SKM-1 (cell line): ENCODE data around the gene EYA2.

ENCODE experiments used
- DNase-seq: peaks from one replicate; lab custom pipeline; 2025; ENCODE audit not compliant: unreplicated experiment; lab: John Stamatoyannopoulos, UW

Gene EYA2

GRCh38 chr20:47058236-47058635 is 163.6 kb downstream of the EYA2 start:
- no peak for DNase-seq

GRCh38 chr20:47059536-47059935 is 164.9 kb downstream of the EYA2 start:
- DNase-seq, result no peak

- no peak for DNase-seq
Observed at GRCh38 chr20:47061549-47061948, 166.9 kb downstream of the EYA2 start.

GRCh38 chr20:47062226-47062890 is 167.7 kb downstream of the EYA2 start:
- DNase-seq, result no peak

- no peak for DNase-seq
Observed at GRCh38 chr20:47063407-47063806, 168.8 kb downstream of the EYA2 start.

- no peak for DNase-seq
Observed at GRCh38 chr20:47063808-47064207, 169.2 kb downstream of the EYA2 start.

GRCh38 chr20:47066484-47067270 is 172.0 kb downstream of the EYA2 start:
- DNase-seq, result no peak

GRCh38 chr20:47067776-47068175 is 173.1 kb downstream of the EYA2 start:
- DNase-seq, result no peak

- DNase-seq, result no peak
Observed at GRCh38 chr20:47070176-47070575, 175.5 kb downstream of the EYA2 start.

- DNase-seq, result no peak
Observed at GRCh38 chr20:47071646-47072185, 177.1 kb downstream of the EYA2 start.

- DNase-seq, result no peak
Observed at GRCh38 chr20:47073766-47074475, 179.3 kb downstream of the EYA2 start.

GRCh38 chr20:47075263-47075662 is 180.6 kb downstream of the EYA2 start:
- DNase-seq, result no peak

GRCh38 chr20:47079047-47079446 is 184.4 kb downstream of the EYA2 start:
- DNase-seq, result no peak

GRCh38 chr20:47080365-47080764 is 185.7 kb downstream of the EYA2 start:
- no peak for DNase-seq

- no peak for DNase-seq
Observed at GRCh38 chr20:47086316-47086715, 191.7 kb downstream of the EYA2 start.

GRCh38 chr20:47088335-47088734 is 193.7 kb downstream of the EYA2 start:
- no peak for DNase-seq

GRCh38 chr20:47089151-47089550 is 194.5 kb downstream of the EYA2 start:
- no peak for DNase-seq

GRCh38 chr20:47090835-47091234 is 196.2 kb downstream of the EYA2 start:
- no peak for DNase-seq

- DNase-seq, result no peak
Observed at GRCh38 chr20:47093320-47093966, 198.8 kb downstream of the EYA2 start.

- DNase-seq, result no peak
Observed at GRCh38 chr20:47095690-47096089, 201.0 kb downstream of the EYA2 start.
